Kidney epithelial cell (primary cell): ENCODE measurements around the gene CACNG4. TPM values are rescaled to one million over a fixed set of nuclear protein-coding genes. Genes with fewer than 3 reads are reported as not detected.
"Not testable (repeated sequence)": the region's sequence is repeated elsewhere in the genome, so short reads cannot be mapped to it uniquely, and the experiment has no call there.

Experiments used
- DNase-seq: peaks from one replicate; pipeline ENCODE4 v3.0.0-alpha.2; 2010; ENCODE audit warnings: low read depth
- H3K27me3 ChIP-seq: 2 replicates; pipeline ENCODE4 v1.6.0; 2011; ENCODE audit warnings: low read length; ENCODE audit not compliant: control insufficient read depth, insufficient read depth
- H3K36me3 ChIP-seq: 2 replicates; pipeline ENCODE4 v1.5.1; 2011; ENCODE audit warnings: low read length; ENCODE audit not compliant: control insufficient read depth, insufficient read depth
- H3K4me3 ChIP-seq: 2 replicates; pipeline ENCODE4 v1.5.1; 2011; ENCODE audit warnings: low read depth, mild to moderate bottlenecking, control low read depth, low read length
- CTCF ChIP-seq: IDR thresholded peaks from 2 replicates; pipeline ENCODE4 v1.5.1; 2011; ENCODE audit warnings: mild to moderate bottlenecking, moderate library complexity, low read length, control low read depth, inconsistent platforms; ENCODE audit not compliant: insufficient read depth, poor library complexity, severe bottlenecking
- total RNA-seq: library from RNA; depleted of rRNA; stranded (reverse); fragments of >200 nt; gene quantifications from 2 replicates; pipeline ENCODE4 v1.2.3, GENCODE V29; 2015

Gene CACNG4
- total RNA-seq, 1 donor from 2014 or later = 0.84 TPM

- Histone ChIP-seq H3K27me3 (peaks cover 5% of the 10 kb centered on the region), H3K4me3 (no peak overlapping the region), H3K36me3 (no peaks in the 10 kb centered on the region)
- no peak for DNase-seq
- TF ChIP-seq CTCF = no peak
Observed at GRCh38 chr17:67038861-67039365, 74.4 kb downstream of the CACNG4 start.

GRCh38 chr17:67040652-67041051 is 76.1 kb downstream of the CACNG4 start:
- DNase-seq = no peak
- Histone ChIP-seq H3K36me3 (no peaks in the 10 kb centered on the region), H3K4me3 (no peak overlapping the region), H3K27me3 (peaks cover 8% of the 10 kb centered on the region)
- TF ChIP-seq CTCF = no peak

GRCh38 chr17:67041119-67041518 is 76.6 kb downstream of the CACNG4 start:
- not testable (repeated sequence) for H3K27me3 ChIP-seq

GRCh38 chr17:67041531-67041930 is 77.0 kb downstream of the CACNG4 start:
- Histone ChIP-seq H3K4me3 (no peak overlapping the region), H3K27me3 (peaks cover 11% of the 10 kb centered on the region), H3K36me3 (no peaks in the 10 kb centered on the region)
- DNase-seq = no peak
- no peak for TF ChIP-seq CTCF

More at GRCh38 chr17:67041119-67041518, 76.6 kb downstream of the CACNG4 start:
- not testable (repeated sequence) for H3K4me3 ChIP-seq, DNase-seq, H3K36me3 ChIP-seq

- Histone ChIP-seq H3K27me3 (peaks cover 11% of the 10 kb centered on the region), H3K36me3 (no peaks in the 10 kb centered on the region), H3K4me3 (no peak overlapping the region)
- no peak for TF ChIP-seq CTCF
- no peak for DNase-seq
Observed at GRCh38 chr17:67041941-67042899, 77.7 kb downstream of the CACNG4 start.

- no peak for DNase-seq
- no peaks in the 10 kb centered on the region for H3K36me3 ChIP-seq
- no peak overlapping the region for H3K4me3 ChIP-seq
- peaks cover 11% of the 10 kb centered on the region for H3K27me3 ChIP-seq
- no peak for TF ChIP-seq CTCF
Observed at GRCh38 chr17:67043283-67043682, 78.8 kb downstream of the CACNG4 start.
